GM23338 (cell line): ENCODE results near the gene OPTC. TPM values are rescaled to one million over a fixed set of nuclear protein-coding genes. Genes with fewer than 3 reads are reported as not detected.

Experiments
- ATAC-seq: fragments of 200-7000 bp; cut with Tn5 transposase; 3 replicates; pipeline ENCODE4 v1.9.1; 2020
- DNase-seq: peaks from one replicate; pipeline ENCODE4 v3.0.0-alpha.2; 2015; ENCODE audit warnings: low spot score
- H2AFZ ChIP-seq: fragments of 200-600 bp; sonication (generic); 2 replicates; pipeline ENCODE4 v1.8.0; 2016; ENCODE audit warnings: antibody characterized with exemption, mild to moderate bottlenecking, moderate library complexity
- H3F3A ChIP-seq: fragments of 200-600 bp; sonication (generic); replicated peaks from 2 replicates; pipeline ENCODE4 v1.8.0; 2017; ENCODE audit warnings: antibody characterized with exemption, mixed run types, low read depth
- H3K27ac ChIP-seq: fragments of 200-600 bp; sonication (generic); 2 replicates; pipeline ENCODE4 v1.6.1; 2016; ENCODE audit warnings: low read depth
- H3K27me3 ChIP-seq: fragments of 200-600 bp; sonication (generic); 2 replicates; pipeline ENCODE4 v1.8.0; 2016; ENCODE audit warnings: mild to moderate bottlenecking, mixed run types, moderate library complexity; ENCODE audit not compliant: insufficient read depth
- H3K36me3 ChIP-seq: fragments of 200-600 bp; sonication (generic); 2 replicates; pipeline ENCODE4 v1.8.0; 2016; ENCODE audit warnings: mild to moderate bottlenecking; ENCODE audit not compliant: insufficient read depth
- H3K4me1 ChIP-seq: fragments of 200-600 bp; sonication (generic); 2 replicates; pipeline ENCODE4 v1.8.0; 2016; ENCODE audit warnings: mild to moderate bottlenecking, moderate library complexity; ENCODE audit not compliant: insufficient read depth
- H3K4me2 ChIP-seq: fragments of 200-600 bp; sonication (generic); 2 replicates; pipeline ENCODE4 v1.7.1; 2017; ENCODE audit warnings: mixed run types
- H3K4me3 ChIP-seq: fragments of 200-600 bp; sonication (generic); 2 replicates; pipeline ENCODE4 v1.6.1; 2016; ENCODE audit warnings: mixed run types
- H3K79me2 ChIP-seq: fragments of 200-600 bp; sonication (generic); replicated peaks from 2 replicates; pipeline ENCODE4 v1.8.0; 2017; ENCODE audit warnings: mild to moderate bottlenecking; ENCODE audit not compliant: insufficient read depth
- H3K9me2 ChIP-seq: fragments of 200-600 bp; sonication (generic); 2 replicates; pipeline ENCODE4 v1.8.0; 2017; ENCODE audit not compliant: insufficient read depth
- H4K20me1 ChIP-seq: fragments of 200-600 bp; sonication (generic); replicated peaks from 2 replicates; pipeline ENCODE4 v1.8.0; 2017; ENCODE audit warnings: mild to moderate bottlenecking; ENCODE audit not compliant: insufficient read depth
- H3K27ac Mint-ChIP-seq: 2 replicates; pipeline ENCODE4 v1.8.0; 2020; ENCODE audit warnings: inconsistent platforms, mild to moderate bottlenecking, moderate library complexity, mixed read lengths
- H3K27me3 Mint-ChIP-seq: 3 replicates; pipeline ENCODE4 v1.8.0; 2022; ENCODE audit warnings: low read depth, mild to moderate bottlenecking, moderate library complexity, mixed read lengths, inconsistent platforms; ENCODE audit not compliant: insufficient read depth, poor library complexity
- H3K36me3 Mint-ChIP-seq: 3 replicates; pipeline ENCODE4 v1.8.0; 2021; ENCODE audit warnings: low read depth, mild to moderate bottlenecking, inconsistent platforms, moderate library complexity, mixed read lengths
- H3K4me1 Mint-ChIP-seq: 3 replicates; pipeline ENCODE4 v1.8.0; 2020; ENCODE audit warnings: mild to moderate bottlenecking, inconsistent platforms, mixed read lengths
- H3K4me3 Mint-ChIP-seq: 3 replicates; pipeline ENCODE4 v1.8.0; 2021; ENCODE audit warnings: moderate library complexity, mild to moderate bottlenecking, inconsistent platforms, mixed read lengths
- H3K9me3 Mint-ChIP-seq: 3 replicates; pipeline ENCODE4 v1.8.0; 2020; ENCODE audit warnings: moderate library complexity, mild to moderate bottlenecking, inconsistent platforms, mixed read lengths
- CREB1 ChIP-seq: fragments of 250-450 bp; sonication (Bioruptor Pico); IDR thresholded peaks from 2 replicates; pipeline ENCODE4 v1.5.0; 2020; ENCODE audit warnings: low read depth, mild to moderate bottlenecking, moderate library complexity
- CTCF ChIP-seq, 2 experiments: fragments of 200-600 bp in 1 of 2; sonication (generic) in 1 of 2; conservative IDR thresholded peaks; 2 replicates each; pipeline versions ENCODE4 v1.5.1 to v1.6.1; 2016 to 2017; ENCODE audit warnings: antibody characterized with exemption in 2 of 2, low read depth in 2 of 2, mild to moderate bottlenecking in 2 of 2, moderate library complexity in 1 of 2
- ETS1 ChIP-seq: IDR thresholded peaks from 2 replicates; pipeline ENCODE4 v1.6.1; 2016; ENCODE audit warnings: antibody characterized with exemption
- EZH2phosphoT487 ChIP-seq: fragments of 200-600 bp; sonication (generic); IDR thresholded peaks from one replicate; pipeline ENCODE4 v1.8.1; 2018; ENCODE audit warnings: antibody characterized with exemption; ENCODE audit not compliant: unreplicated experiment
- JUNB ChIP-seq: IDR thresholded peaks from one replicate; pipeline ENCODE4 v1.6.1; 2016; ENCODE audit warnings: antibody characterized with exemption; ENCODE audit not compliant: unreplicated experiment
- NANOG ChIP-seq: IDR thresholded peaks from 2 replicates; pipeline ENCODE4 v1.6.1; 2016; ENCODE audit warnings: antibody characterized with exemption, borderline replicate concordance
- POLR2AphosphoS5 ChIP-seq: IDR thresholded peaks from 2 replicates; pipeline ENCODE4 v1.6.1; 2016; ENCODE audit warnings: antibody characterized with exemption, low read depth
- ZNF114 ChIP-seq: fragments of 250-450 bp; sonication (Bioruptor Pico); IDR thresholded peaks from 2 replicates; pipeline ENCODE4 v1.5.0; 2020; ENCODE audit warnings: mild to moderate bottlenecking, moderate library complexity
- ZNF331 ChIP-seq: fragments of 250-450 bp; sonication (Bioruptor Pico); IDR thresholded peaks from 2 replicates; pipeline ENCODE4 v1.5.0; 2020; ENCODE audit warnings: low read depth, mild to moderate bottlenecking, moderate library complexity
- ZNF462 ChIP-seq: fragments of 250-450 bp; sonication (Bioruptor Pico); IDR thresholded peaks from 2 replicates; pipeline ENCODE4 v1.5.0; 2020; ENCODE audit warnings: mild to moderate bottlenecking, moderate library complexity
- polyA plus RNA-seq: library from polyadenylated mRNA; unstranded; fragments of >200 nt; fragmentation: Nextera tagmentation; extraction: Ambion mirVana; gene quantifications from 2 replicates; pipeline ENCODE4 v1.2.1, GENCODE V29; 2016
- total RNA-seq: library from RNA; depleted of rRNA; stranded (reverse); fragments of >200 nt; shearing (Covaris generic); gene quantifications from 2 replicates; pipeline ENCODE4 v1.2.3, GENCODE V29; 2014

Gene OPTC
- total and polyA plus RNA-seq, 2 experiments from 2014 or later = 0.50 to 1.0 TPM

GRCh38 chr1:203554071-203554470 is 60.1 kb downstream of the OPTC start:
- Histone ChIP-seq H3K27me3 (no peaks in the 10 kb centered on the region), H3K27ac (no peak overlapping the region), H3K79me2 (no peaks in the 10 kb centered on the region), H3K9me2 (no peaks in the 10 kb centered on the region), H3K4me2 (no peak overlapping the region), H4K20me1 (no peaks in the 10 kb centered on the region), H3K36me3 (no peaks in the 10 kb centered on the region), H3K4me3 (no peak overlapping the region), H3F3A (0 out of 2 replicates have a peak, but pooled peaks cover 3% of the 10 kb centered on the region), H2AFZ (no peak overlapping the region), H3K4me1 (peaks cover 52% of the 10 kb centered on the region)
- Mint-ChIP-seq H3K36me3 (no peaks in the 10 kb centered on the region), H3K27ac (no peak overlapping the region), H3K4me3 (no peak overlapping the region), H3K9me3 (no peaks in the 10 kb centered on the region), H3K4me1 (peaks cover 46% of the 10 kb centered on the region), H3K27me3 (peaks cover 5% of the 10 kb centered on the region)
- no peak for DNase-seq
- ATAC-seq = no peak
- TF ChIP-seq ZNF114 (CRISPR knock-in tag) = no peak
- TF ChIP-seq NANOG = no peak
- no peak for TF ChIP-seq ETS1
- no peak for TF ChIP-seq POLR2AphosphoS5
- no peak for TF ChIP-seq CTCF (conservative IDR thresholded peaks at IDR 0.05; ENCODE audit: low read depth in 2 of 2)
- TF ChIP-seq EZH2phosphoT487 = no peak
- TF ChIP-seq CREB1 = no peak
- TF ChIP-seq JUNB = no peak
- no peak for TF ChIP-seq ZNF331 (CRISPR knock-in tag)
- TF ChIP-seq ZNF462 (CRISPR knock-in tag) = no peak
